ENCODE results near the gene SIGLEC14. TPM values are rescaled to one million over a fixed set of nuclear protein-coding genes. Genes with fewer than 3 reads are reported as not detected.

SIGLEC14 gene
- total RNA-seq, 1 donor from 2014 or later: not detected

DNA sequence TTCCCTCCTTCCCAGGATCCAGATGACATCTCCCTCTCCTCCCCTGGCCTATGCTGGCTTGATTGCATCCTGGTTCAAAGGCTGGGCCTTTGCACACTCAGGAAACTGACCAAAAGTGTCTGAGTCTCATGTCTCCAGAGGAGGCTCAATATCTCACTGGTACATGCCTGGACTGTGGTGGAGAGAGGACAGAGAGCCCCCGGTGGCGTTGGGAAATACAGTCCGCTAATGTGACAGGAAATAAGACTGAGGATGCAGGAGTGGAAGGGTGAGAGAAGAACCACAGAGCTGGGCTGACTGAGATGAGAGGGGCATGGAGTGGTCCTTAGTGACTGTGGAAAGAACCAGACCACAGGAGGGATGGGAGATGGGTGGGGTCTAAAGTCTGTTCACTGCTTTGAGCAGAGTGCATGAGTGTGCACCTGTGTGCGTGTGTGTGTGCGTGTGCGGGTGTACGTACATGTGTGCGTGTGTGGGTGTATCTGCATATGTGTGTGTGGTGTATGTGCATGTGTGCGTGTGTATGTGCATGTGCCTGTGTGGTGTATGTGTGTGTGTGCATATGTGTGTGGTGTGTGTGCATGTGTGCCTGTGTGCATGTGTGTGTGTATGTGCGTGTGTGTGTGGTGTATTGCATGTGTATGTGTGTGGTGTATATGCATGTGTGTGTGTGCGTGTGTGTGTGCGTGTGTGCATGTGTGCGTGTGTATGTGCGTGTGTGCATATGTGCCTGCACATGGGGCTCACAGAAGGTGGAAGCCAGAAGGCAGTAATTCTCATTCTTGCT lies 18.3 kb downstream of the SIGLEC14 start:
- Histone ChIP-seq H3K79me2 (ENCODE audit: low read depth) (no peaks in the 10 kb centered on the region), H3K27me3 (no peaks in the 10 kb centered on the region), H3K4me1 (no peaks in the 10 kb centered on the region), H3K9ac (no peak overlapping the region), H2AFZ (replicated peaks) (no peak overlapping the region), H4K20me1 (ENCODE audit: low read depth) (no peaks in the 10 kb centered on the region), H3K9me3 (ENCODE audit: low read depth) (no peaks in the 10 kb centered on the region), H3K36me3 (no peaks in the 10 kb centered on the region), H3F3A (ENCODE audit: low read depth) (no peaks in the 10 kb centered on the region), H3K4me3 (no peak overlapping the region), H3K27ac (no peak overlapping the region), H3K4me2 (no peak overlapping the region)
- DNase-seq (ENCODE audit: low spot score): no peak
- Mint-ChIP-seq H3K27ac (no peak overlapping the region), H3K9me3 (peaks cover 16% of the 10 kb centered on the region), H3K4me3 (peak overlapping the region; percentile 67), H3K27me3 (ENCODE audit: insufficient read depth, low read depth) (peaks cover 9% of the 10 kb centered on the region), H3K36me3 (no peaks in the 10 kb centered on the region), H3K4me1 (no peaks in the 10 kb centered on the region)
- TF ChIP-seq, protein P1, sequence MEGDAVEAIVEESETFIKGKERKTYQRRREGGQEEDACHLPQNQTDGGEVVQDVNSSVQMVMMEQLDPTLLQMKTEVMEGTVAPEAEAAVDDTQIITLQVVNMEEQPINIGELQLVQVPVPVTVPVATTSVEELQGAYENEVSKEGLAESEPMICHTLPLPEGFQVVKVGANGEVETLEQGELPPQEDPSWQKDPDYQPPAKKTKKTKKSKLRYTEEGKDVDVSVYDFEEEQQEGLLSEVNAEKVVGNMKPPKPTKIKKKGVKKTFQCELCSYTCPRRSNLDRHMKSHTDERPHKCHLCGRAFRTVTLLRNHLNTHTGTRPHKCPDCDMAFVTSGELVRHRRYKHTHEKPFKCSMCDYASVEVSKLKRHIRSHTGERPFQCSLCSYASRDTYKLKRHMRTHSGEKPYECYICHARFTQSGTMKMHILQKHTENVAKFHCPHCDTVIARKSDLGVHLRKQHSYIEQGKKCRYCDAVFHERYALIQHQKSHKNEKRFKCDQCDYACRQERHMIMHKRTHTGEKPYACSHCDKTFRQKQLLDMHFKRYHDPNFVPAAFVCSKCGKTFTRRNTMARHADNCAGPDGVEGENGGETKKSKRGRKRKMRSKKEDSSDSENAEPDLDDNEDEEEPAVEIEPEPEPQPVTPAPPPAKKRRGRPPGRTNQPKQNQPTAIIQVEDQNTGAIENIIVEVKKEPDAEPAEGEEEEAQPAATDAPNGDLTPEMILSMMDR (IDR thresholded peaks at IDR 0.05): no peak
- no peak for TF ChIP-seq EZH2phosphoT487 (IDR thresholded peaks at IDR 0.05)
- no peak for TF ChIP-seq EZH2 (IDR thresholded peaks at IDR 0.05)

DNA sequence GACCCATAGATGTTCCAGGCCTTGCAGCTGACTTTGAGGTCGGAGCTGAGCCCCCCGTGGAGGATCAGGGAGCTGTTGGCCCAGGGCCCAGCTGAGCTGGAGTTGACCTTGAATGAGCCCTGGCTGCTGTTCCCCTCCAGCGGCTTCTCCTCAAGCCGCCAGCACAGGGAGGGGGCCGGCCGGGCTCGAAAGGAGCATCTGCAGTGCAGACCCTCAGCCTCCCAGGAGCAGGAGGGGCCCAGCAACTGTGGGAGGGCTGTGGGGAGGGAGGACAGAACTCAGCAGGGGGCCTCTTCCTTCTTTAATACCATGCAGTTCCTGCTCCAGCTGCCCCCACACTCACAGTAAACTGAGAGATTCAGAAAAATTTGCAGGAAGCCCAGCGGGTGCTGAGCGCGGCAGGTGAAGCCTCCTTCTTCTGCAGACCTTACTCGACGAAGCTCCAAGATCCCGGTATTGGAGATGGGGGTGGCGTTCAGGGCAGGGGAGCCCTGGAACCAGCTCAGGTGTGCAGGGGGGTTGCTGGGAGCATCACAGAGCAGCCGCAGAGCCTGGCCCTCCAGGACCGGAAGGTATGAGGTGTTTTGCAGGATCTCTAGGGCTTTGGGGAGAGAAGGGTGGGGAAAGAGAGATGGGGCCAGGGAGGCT lies 19.0 kb downstream of the SIGLEC14 start:
- peaks cover 16% of the 10 kb centered on the region for H3K9me3 Mint-ChIP-seq
- Histone ChIP-seq H3K9ac (no peak overlapping the region), H3K4me2 (no peak overlapping the region), H3F3A (ENCODE audit: low read depth) (no peaks in the 10 kb centered on the region), H3K27ac (no peak overlapping the region), H2AFZ (replicated peaks) (no peak overlapping the region), H3K27me3 (no peaks in the 10 kb centered on the region), H3K9me3 (ENCODE audit: low read depth) (peaks cover 3% of the 10 kb centered on the region), H3K36me3 (no peaks in the 10 kb centered on the region), H3K4me3 (no peak overlapping the region), H4K20me1 (ENCODE audit: low read depth) (no peaks in the 10 kb centered on the region), H3K4me1 (no peaks in the 10 kb centered on the region), H3K79me2 (ENCODE audit: low read depth) (no peaks in the 10 kb centered on the region)
- peaks cover 9% of the 10 kb centered on the region for H3K27me3 Mint-ChIP-seq (ENCODE audit: insufficient read depth, low read depth)
- H3K36me3 Mint-ChIP-seq: no peaks in the 10 kb centered on the region
- TF ChIP-seq EZH2phosphoT487 (IDR thresholded peaks at IDR 0.05) (no peak), EZH2 (IDR thresholded peaks at IDR 0.05) (no peak)
- TF ChIP-seq, protein P1 (IDR thresholded peaks at IDR 0.05): no peak
- no peak overlapping the region for H3K4me3 Mint-ChIP-seq
- no peaks in the 10 kb centered on the region for H3K4me1 Mint-ChIP-seq
- H3K27ac Mint-ChIP-seq: no peak overlapping the region
- no peak for DNase-seq (ENCODE audit: low spot score)

- peaks cover 3% of the 10 kb centered on the region for H3K9me3 ChIP-seq (ENCODE audit: low read depth)
- no peaks in the 10 kb centered on the region for H3F3A ChIP-seq (ENCODE audit: low read depth)
- peaks cover 14% of the 10 kb centered on the region for H3K9me3 Mint-ChIP-seq
Observed at GRCh38 chr19:51626675-51627074, 19.9 kb downstream of the SIGLEC14 start.

More at GRCh38 chr19:51626675-51627074, 19.9 kb downstream of the SIGLEC14 start:
- no peaks in the 10 kb centered on the region for H3K36me3 ChIP-seq
- H3K27me3 Mint-ChIP-seq (ENCODE audit: insufficient read depth, low read depth): peaks cover 9% of the 10 kb centered on the region
- H3K4me2 ChIP-seq: no peak overlapping the region
- TF ChIP-seq, protein P1 (IDR thresholded peaks at IDR 0.05): no peak
- TF ChIP-seq EZH2phosphoT487 (IDR thresholded peaks at IDR 0.05): no peak
- no peak for TF ChIP-seq EZH2 (IDR thresholded peaks at IDR 0.05)
- no peak overlapping the region for H2AFZ ChIP-seq (replicated peaks)
- no peaks in the 10 kb centered on the region for H4K20me1 ChIP-seq (ENCODE audit: low read depth)
- no peak overlapping the region for H3K27ac Mint-ChIP-seq
- no peak for DNase-seq (ENCODE audit: low spot score)
- no peak overlapping the region for H3K9ac ChIP-seq
- H3K4me1 ChIP-seq: no peaks in the 10 kb centered on the region
- H3K27ac ChIP-seq: no peak overlapping the region
- no peaks in the 10 kb centered on the region for H3K36me3 Mint-ChIP-seq
- H3K4me3 Mint-ChIP-seq: no peak overlapping the region
- H3K79me2 ChIP-seq (ENCODE audit: low read depth): no peaks in the 10 kb centered on the region
- H3K4me1 Mint-ChIP-seq: no peaks in the 10 kb centered on the region
- no peaks in the 10 kb centered on the region for H3K27me3 ChIP-seq
- H3K4me3 ChIP-seq: no peak overlapping the region
